ENCODE results near the gene FBN1. TPM values are rescaled to one million over a fixed set of nuclear protein-coding genes. Genes with fewer than 3 reads are reported as not detected.

Gene FBN1
- total and polyA plus RNA-seq, 10 of the 15 experiments (the other 5 are each of a cell fraction or from before 2014, with no cell fraction given), result 2.2 to 15.3 (median 7.0) TPM

DNA sequence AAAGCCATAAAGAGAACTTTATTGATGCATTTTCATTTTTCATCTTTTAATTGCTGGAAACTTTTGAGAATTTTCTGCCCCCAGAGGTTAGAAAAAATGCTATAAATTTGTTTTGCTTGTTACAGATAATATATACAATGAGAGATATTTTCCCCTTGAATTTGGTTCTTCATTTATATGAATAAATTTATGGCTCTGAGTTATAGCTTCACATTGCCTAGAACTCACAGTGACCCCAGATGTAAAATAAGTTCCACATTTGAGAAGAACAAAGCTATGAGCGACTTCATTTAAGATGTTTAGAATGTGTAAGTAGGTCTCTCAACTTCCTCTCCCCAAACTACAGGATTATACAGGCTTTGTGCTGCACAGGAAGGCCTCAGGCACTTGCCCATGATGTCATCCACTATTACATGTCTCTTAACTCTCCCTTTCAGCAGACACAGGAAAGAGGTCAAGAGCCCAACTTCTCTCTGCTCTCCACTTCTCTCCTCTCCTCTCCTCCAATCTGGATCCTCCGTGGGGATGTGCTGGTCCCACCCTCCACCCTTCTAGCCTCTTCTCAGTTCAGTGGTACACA is 221.5 kb downstream of the FBN1 start (continued):
- TF ChIP-seq, protein P1, sequence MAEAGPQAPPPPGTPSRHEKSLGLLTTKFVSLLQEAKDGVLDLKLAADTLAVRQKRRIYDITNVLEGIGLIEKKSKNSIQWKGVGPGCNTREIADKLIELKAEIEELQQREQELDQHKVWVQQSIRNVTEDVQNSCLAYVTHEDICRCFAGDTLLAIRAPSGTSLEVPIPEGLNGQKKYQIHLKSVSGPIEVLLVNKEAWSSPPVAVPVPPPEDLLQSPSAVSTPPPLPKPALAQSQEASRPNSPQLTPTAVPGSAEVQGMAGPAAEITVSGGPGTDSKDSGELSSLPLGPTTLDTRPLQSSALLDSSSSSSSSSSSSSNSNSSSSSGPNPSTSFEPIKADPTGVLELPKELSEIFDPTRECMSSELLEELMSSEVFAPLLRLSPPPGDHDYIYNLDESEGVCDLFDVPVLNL (IDR thresholded peaks at IDR 0.05; ENCODE audit: low read depth, low read length), result no peak
- TF ChIP-seq CHD1 (IDR thresholded peaks at IDR 0.05; ENCODE audit: low read depth, low read length) (no peak), ZNF384 (IDR thresholded peaks at IDR 0.05; ENCODE audit: borderline replicate concordance, low read depth, low read length) (no peak), MYC (IDR thresholded peaks at IDR 0.05; ENCODE audit: insufficient read depth, insufficient read length, insufficient replicate concordance, low read length, severe bottlenecking) (no peak), NR2F1 (conservative IDR thresholded peaks at IDR 0.05) (no peak)
- TF ChIP-seq, protein P2, sequence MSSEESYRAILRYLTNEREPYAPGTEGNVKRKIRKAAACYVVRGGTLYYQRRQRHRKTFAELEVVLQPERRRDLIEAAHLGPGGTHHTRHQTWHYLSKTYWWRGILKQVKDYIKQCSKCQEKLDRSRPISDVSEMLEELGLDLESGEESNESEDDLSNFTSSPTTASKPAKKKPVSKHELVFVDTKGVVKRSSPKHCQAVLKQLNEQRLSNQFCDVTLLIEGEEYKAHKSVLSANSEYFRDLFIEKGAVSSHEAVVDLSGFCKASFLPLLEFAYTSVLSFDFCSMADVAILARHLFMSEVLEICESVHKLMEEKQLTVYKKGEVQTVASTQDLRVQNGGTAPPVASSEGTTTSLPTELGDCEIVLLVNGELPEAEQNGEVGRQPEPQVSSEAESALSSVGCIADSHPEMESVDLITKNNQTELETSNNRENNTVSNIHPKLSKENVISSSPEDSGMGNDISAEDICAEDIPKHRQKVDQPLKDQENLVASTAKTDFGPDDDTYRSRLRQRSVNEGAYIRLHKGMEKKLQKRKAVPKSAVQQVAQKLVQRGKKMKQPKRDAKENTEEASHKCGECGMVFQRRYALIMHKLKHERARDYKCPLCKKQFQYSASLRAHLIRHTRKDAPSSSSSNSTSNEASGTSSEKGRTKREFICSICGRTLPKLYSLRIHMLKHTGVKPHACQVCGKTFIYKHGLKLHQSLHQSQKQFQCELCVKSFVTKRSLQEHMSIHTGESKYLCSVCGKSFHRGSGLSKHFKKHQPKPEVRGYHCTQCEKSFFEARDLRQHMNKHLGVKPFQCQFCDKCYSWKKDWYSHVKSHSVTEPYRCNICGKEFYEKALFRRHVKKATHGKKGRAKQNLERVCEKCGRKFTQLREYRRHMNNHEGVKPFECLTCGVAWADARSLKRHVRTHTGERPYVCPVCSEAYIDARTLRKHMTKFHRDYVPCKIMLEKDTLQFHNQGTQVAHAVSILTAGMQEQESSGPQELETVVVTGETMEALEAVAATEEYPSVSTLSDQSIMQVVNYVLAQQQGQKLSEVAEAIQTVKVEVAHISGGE (CRISPR knock-in tag; IDR thresholded peaks at IDR 0.05), result no peak

DNA sequence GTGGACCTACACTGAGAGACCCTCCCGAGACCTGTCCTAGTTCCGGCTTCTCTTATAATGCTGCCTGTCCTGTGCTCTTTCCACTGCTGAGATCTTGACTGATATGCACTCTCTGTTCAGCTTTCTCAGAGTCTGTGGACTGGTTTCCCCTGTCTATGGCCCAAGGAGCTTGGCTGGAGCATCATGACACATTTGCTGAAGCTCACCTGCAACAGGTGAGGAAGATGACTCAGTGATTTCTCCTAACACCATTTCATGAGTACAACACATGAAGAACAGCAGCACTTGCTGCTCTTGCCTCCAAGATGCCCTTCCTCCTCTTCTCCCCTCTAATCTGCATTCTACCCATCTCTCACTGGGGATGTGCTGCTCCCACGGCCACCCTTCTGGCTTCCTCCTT is 222.2 kb downstream of the FBN1 start:
- ATAC-seq (no peak), FAIRE-seq (no peak), DNase-seq (ENCODE audit: low read depth, low spot score) (no peak)
- CTCF ChIA-PET, result interaction anchor here (0.9 to 3.3 kb wide), 2 partner anchors 64 to 84 kb away, joined by 3 to 8 read pairs; no protein-coding TSS in a partner anchor
- Histone ChIP-seq H3K36me3 (ENCODE audit: control insufficient read depth in 2 of 2, insufficient read depth in 2 of 2, low read length in 1 of 2) (peaks cover 0 to 2% of the 10 kb centered on the region in 2 experiments; a peak in 2 of 4 replicates), H3K4me1 (ENCODE audit: control insufficient read depth, insufficient read depth, low read length) (peaks cover 2% of the 10 kb centered on the region; the same call in 1 of the 2 replicates), H3K9me3 (replicated peaks; ENCODE audit: control insufficient read depth, insufficient read depth, low read length) (no peaks in the 10 kb centered on the region), H3K4me2 (ENCODE audit: control insufficient read depth, insufficient read depth) (no peak overlapping the region), H3K9ac (ENCODE audit: control insufficient read depth, insufficient read depth, low read length) (no peak overlapping the region), H2AFZ (ENCODE audit: control insufficient read depth, low read depth, low read length) (no peak overlapping the region), H3K4me3 (no peak overlapping the region), H3K27ac (ENCODE audit: control insufficient read depth, insufficient read depth) (no peak overlapping the region), H3K27me3 (replicated peaks in 1 of 2; ENCODE audit: control insufficient read depth in 2 of 2, insufficient read depth in 2 of 2, low read length in 1 of 2) (no peaks in the 10 kb centered on the region), H3K79me2 (ENCODE audit: control insufficient read depth, insufficient read depth, low read length) (no peaks in the 10 kb centered on the region), H4K20me1 (ENCODE audit: control insufficient read depth, insufficient read depth) (no peaks in the 10 kb centered on the region)
- RAD21 ChIA-PET (ENCODE audit: unreplicated experiment), result no interaction called here
- in situ Hi-C loops (cut with MboI), result no loop called here
- BruUV-seq (replicated peaks), result no TSS peak
- WGBS (ENCODE audit: insufficient coverage, insufficient replicate concordance, low lambda C conversion rate, missing lambda C conversion rate), result 63% methylated on average over 3 of the region's 3 CpGs
- no peak for TF ChIP-seq POLR2AphosphoS5 (IDR thresholded peaks at IDR 0.05; ENCODE audit: low read length)
- TF ChIP-seq TCF3 (IDR thresholded peaks at IDR 0.05; ENCODE audit: borderline replicate concordance, insufficient read depth, low read depth, low read length), result no peak
- TF ChIP-seq, protein P3, sequence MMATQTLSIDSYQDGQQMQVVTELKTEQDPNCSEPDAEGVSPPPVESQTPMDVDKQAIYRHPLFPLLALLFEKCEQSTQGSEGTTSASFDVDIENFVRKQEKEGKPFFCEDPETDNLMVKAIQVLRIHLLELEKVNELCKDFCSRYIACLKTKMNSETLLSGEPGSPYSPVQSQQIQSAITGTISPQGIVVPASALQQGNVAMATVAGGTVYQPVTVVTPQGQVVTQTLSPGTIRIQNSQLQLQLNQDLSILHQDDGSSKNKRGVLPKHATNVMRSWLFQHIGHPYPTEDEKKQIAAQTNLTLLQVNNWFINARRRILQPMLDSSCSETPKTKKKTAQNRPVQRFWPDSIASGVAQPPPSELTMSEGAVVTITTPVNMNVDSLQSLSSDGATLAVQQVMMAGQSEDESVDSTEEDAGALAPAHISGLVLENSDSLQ (IDR thresholded peaks at IDR 0.05), result no peak
- TF ChIP-seq PML (IDR thresholded peaks at IDR 0.05; ENCODE audit: low read length), result no peak
- no peak for TF ChIP-seq JUNB (IDR thresholded peaks at IDR 0.05)
- POLR2A ChIA-PET, result interaction anchor here (0.6 kb wide), 1 partner anchor 94 kb away, joined by 4 read pairs; no protein-coding TSS in a partner anchor
- SMC1A ChIA-PET (ENCODE audit: uncharacterized antibody, unreplicated experiment), result interaction anchor here (0.9 to 1.4 kb wide), 3 partner anchors 65 to 218 kb away, joined by 3 read pairs; no protein-coding TSS in a partner anchor
- intact Hi-C loops (cut with micrococcal nuclease; ENCODE audit: unreplicated experiment), result no loop called here
